GM19452 (cell line): ENCODE measurements around the gene SLC22A8.
"Not testable (repeated sequence)": the region's sequence is repeated elsewhere in the genome, so short reads cannot be mapped to it uniquely, and the experiment has no call there.

Experiments used
- ATAC-seq: cut with Tn5 transposase; IDR thresholded peaks from one replicate; pipeline ENCODE4 v1.9.1; 2021; ENCODE audit not compliant: unreplicated experiment

SLC22A8 gene, protein sequence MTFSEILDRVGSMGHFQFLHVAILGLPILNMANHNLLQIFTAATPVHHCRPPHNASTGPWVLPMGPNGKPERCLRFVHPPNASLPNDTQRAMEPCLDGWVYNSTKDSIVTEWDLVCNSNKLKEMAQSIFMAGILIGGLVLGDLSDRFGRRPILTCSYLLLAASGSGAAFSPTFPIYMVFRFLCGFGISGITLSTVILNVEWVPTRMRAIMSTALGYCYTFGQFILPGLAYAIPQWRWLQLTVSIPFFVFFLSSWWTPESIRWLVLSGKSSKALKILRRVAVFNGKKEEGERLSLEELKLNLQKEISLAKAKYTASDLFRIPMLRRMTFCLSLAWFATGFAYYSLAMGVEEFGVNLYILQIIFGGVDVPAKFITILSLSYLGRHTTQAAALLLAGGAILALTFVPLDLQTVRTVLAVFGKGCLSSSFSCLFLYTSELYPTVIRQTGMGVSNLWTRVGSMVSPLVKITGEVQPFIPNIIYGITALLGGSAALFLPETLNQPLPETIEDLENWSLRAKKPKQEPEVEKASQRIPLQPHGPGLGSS

DNA sequence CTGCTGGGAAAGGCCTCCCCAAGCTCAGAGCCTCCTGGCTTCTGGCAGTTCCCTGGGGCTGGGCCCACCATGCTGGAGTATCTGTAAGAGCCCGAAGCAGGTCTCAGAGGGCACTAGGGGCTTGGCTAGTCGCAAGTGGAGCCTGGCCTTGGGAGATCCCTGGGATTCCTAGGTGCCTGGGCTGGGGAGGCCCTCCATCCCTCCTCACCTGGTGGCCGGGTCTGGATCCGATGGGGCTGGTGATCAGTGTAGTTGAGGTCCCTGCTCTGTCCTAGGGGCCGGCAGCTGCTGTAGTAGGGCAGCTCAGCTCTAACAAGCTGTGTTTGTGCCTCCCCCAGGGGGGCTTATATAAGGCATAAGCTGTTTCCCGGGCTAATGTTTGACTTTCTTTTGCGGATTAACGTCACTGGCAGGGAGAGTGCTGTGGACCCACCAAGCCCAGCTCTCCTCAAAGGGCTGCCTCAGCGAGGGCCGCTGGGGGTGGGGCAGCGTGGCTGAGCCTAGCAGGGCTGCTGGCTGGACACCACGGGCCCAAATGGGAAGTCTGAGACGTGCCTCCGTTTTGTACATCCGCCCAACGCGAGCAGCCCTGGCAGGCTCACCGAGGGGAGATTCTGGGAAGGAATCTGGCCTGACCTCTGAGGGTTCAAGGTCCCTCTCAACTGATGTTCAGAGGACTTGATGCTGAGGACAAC, at the start of gene SLC22A8:
TSS of gene SLC22A8 (minus strand) at position 321 of the 695 bp plus-strand sequence. CDS start 883 bp downstream, outside the sequence.
- ATAC-seq = no peak

- not testable (repeated sequence) for ATAC-seq
Observed at GRCh38 chr11:63046203-63046602, 30.6 kb upstream of the SLC22A8 start.

- ATAC-seq = no peak
Observed at GRCh38 chr11:63042596-63042995, 27.0 kb upstream of the SLC22A8 start.

- ATAC-seq = no peak
Observed at GRCh38 chr11:63032457-63032856, 16.8 kb upstream of the SLC22A8 start.

DNA sequence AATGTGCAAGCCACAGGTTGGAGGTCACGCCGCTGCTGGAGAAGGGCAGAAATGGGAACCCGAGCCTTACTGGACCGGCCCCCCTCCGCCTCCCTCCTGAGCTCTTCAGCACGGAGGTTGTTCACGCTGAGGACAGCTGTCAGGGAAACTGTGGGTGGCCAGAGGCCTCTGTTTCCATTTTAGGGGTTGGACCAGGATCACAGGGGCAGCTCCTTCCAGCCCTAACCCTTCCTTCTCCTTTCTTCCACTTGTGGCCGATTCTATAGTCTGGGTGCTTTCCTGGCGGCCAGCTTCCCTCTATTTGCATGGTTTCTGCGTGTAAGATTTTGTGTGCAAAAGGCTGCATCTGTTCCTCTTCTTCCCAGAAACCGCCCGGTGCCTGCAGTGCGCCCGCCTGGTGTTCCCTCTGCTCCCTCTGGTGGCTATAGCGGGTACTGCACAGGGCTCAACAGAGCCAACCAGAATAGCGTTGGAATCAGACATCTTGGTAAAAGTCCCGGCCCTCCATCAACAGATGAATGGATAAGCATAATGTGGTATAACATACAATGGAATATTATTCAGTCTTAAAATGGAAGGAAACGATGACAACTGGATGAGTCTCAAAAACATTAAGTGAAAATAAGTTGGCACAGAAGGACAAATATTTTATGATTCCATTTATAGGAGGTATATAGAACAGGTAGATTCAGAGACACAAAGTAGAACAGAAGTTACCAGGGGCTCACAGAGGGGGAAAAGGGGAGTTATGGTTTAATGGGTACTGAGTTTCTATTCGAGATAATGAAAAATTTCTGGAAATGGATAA, 8.4 kb upstream of the SLC22A8 start:
- no peak for ATAC-seq

GRCh38 chr11:63023222-63023814, 7.7 kb upstream of the SLC22A8 start:
- no peak for ATAC-seq

DNA sequence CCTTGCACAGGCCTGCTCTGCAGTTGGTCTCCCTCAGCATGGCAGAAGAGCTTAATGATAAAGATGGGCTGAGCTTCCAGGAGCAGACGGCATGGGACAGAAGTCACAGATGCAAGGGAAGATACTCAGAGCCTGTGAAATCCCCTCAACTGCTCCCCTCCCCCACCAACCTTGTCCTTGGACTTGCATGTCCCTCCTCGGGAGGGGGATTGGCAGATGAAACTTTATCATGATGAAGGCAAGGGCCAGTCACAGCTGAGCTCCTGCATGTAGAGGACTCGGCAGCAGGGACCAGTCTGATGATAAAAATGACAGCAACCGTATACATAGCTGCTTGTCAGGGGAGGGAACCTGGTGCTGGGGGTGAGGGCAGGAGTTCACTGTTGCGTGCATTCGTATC, 6.8 kb upstream of the SLC22A8 start:
- ATAC-seq = no peak

GRCh38 chr11:63020671-63021291, 5.1 kb upstream of the SLC22A8 start:
- ATAC-seq = no peak

- ATAC-seq = no peak
Observed at GRCh38 chr11:63019506-63019905, 3.9 kb upstream of the SLC22A8 start.

- no peak for ATAC-seq
Observed at GRCh38 chr11:63017306-63017974, 1.8 kb upstream of the SLC22A8 start.

- no peak for ATAC-seq
Observed at GRCh38 chr11:63014408-63015055, 1.1 kb downstream of the SLC22A8 start.

- no peak for ATAC-seq
Observed at GRCh38 chr11:63012839-63013238, 2.8 kb downstream of the SLC22A8 start.

DNA sequence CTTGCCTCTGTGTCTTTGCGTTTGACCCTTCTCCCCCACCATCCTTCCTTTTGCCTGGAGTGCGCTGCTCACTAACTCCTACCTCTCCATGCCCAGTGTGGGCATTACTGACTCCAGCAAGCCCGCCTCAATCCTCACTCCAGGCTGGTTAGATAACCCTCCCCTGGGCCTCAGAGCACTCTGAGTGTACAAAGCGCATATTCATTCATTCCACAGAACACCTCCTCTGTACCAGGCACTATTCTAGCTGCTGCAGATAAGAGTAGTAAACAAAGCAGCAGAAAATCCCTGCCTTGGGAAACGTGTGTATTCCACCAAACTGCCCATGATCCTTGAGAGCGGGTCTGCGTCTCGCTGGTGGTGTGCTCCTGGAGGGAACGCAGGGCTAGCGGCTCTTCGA, 3.2 kb downstream of the SLC22A8 start:
- ATAC-seq = no peak

DNA sequence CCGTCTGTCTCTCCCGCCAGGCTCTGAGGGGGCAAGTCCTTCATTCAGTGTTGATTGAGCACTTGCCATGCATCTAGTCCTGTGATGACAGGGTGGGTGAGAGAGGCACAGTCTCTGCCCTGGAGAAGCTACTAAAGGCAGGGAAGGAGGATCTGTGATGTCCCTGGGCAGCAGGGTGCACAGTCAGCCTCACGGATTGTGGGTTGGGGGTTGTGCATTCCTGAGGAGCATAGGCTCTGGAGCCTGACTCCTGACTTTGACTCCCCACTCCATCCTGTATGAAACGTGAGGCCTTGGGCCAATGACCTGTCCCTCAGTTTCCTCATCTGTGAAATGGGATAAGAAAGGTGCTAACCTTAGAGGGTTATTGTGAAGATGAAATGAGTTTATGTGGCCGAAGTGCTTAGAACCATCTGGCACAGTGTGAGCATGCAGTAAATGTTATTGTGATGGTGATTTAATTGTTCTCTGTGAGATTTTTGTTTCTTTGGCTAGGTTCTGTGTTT, 4.7 kb downstream of the SLC22A8 start:
- no peak for ATAC-seq

DNA sequence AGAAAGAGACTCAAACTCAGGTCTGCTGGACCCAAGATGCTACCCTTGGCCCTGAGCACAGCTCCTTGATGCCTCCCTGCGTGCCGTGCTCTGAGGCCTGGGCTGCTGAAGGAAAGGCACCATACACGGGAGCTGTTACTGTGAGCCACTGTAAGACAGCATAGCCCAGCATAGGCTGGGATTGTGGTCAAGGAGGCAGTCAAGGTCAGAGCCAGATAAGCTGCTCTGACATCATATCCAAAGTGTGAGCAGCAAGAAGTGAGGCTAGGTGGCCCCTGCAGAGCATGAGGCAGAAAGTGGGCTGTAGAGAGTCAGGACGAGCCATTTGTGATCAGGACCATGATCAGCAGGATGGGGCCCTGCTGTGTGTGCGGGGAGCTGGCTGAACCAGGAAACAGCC, 7.7 kb downstream of the SLC22A8 start:
- ATAC-seq = no peak

- no peak for ATAC-seq
Observed at GRCh38 chr11:63001456-63001855, 14.2 kb downstream of the SLC22A8 start.

GRCh38 chr11:62999649-63000048, 16.0 kb downstream of the SLC22A8 start:
- ATAC-seq = no peak

- ATAC-seq = no peak
Observed at GRCh38 chr11:62999156-62999555, 16.5 kb downstream of the SLC22A8 start.

- ATAC-seq = no peak
Observed at GRCh38 chr11:62996271-62996670, 19.4 kb downstream of the SLC22A8 start.
